HG03097 (cell line): ENCODE measurements around the gene MAPK14.
"Not testable (repeated sequence)": the region's sequence is repeated elsewhere in the genome, so short reads cannot be mapped to it uniquely, and the experiment has no call there.

Experiments used
- ATAC-seq: cut with Tn5 transposase; IDR thresholded peaks from one replicate; pipeline ENCODE4 v1.9.1; 2021; ENCODE audit not compliant: unreplicated experiment, low FRiP score

MAPK14 gene

DNA sequence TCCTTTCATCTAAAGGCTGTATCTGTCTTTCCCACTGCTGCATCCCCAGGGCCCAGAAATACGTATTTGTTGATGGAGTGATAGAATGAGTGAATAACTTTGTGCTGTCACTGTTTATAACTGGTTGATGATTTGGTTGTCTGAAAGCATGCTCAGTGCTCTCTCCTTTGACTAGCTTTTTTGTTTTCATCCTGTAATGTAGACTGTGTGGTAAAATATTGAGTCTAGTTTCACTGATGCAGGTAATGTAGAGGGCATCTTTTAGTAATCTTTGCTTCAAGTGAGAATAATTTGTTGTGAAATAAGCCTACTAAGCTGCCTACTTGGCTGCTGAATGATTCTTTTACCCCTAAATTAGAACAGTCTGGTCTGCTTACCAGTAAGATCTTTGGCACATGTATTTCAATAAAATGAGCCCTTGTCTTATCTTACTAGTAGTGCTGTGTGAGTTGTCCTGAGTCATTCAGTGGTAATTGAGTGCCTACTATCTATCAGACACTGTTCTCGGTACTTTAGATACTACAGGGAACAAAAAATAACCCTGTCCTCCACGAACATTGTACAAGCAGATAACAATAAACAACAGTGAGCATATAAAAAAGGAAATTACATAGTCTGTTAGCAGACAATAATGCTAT lies 39.9 kb downstream of the MAPK14 start:
- ATAC-seq, result no peak

DNA sequence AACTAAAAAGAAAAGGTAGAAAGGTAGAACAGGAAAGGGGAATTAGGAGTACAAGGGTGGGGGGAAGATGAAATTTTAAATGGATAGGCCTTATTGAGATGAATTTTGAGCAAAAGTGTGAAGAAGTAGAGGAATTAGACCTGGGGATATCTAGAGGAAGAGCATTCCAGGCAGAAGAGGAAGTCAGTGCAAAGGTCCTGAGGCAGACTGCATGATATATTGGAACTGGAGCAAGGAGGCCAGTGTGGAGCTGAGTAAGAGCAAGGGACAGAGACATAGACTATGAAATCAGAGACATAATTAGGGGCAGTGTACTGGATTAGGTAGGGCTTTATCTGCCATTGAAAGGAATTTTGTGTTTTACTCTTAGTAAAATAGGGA lies 40.4 kb downstream of the MAPK14 start:
- no peak for ATAC-seq

DNA sequence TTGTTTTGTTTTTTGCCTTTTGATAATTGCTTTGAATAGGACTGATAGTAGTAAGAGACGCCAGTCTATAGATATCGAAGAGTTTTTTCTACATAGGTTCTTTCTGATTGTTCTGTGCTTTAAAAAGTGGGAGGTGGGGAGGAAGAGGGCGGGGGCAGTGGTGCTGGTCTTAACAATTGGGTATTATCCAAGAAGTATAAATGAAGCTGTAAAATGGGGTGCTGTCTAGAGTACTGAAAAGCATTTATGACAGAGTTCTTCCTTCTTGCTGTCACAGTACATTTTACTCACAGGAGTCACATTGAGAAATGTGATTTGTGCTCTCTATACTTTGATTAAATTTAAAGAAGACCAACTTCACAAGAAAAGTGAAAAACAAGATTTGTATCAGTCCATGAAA lies 41.0 kb downstream of the MAPK14 start:
- no peak for ATAC-seq

GRCh38 chr6:36069573-36069972 lies 42.0 kb downstream of the MAPK14 start:
- no peak for ATAC-seq

DNA sequence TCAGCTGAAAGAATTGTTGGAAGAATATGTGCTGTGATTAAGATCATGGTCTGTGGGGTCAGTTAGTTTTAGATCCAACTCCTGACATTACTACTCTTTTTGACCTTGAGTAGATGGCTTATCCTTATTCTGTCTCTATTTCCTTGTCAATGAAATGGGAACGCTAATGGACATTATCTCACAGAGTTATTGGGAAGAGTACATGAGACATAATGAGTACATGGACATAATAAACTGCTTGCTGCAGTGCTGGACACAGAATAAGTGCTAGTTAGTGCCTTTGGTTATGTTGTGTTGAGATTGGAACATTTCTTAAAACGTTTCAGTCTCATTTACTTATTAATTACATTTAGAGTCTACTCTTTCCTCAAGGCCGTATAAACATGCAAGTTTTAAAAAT lies 42.6 kb downstream of the MAPK14 start:
- no peak for ATAC-seq

GRCh38 chr6:36071281-36071680 lies 43.7 kb downstream of the MAPK14 start:
- ATAC-seq, result no peak

DNA sequence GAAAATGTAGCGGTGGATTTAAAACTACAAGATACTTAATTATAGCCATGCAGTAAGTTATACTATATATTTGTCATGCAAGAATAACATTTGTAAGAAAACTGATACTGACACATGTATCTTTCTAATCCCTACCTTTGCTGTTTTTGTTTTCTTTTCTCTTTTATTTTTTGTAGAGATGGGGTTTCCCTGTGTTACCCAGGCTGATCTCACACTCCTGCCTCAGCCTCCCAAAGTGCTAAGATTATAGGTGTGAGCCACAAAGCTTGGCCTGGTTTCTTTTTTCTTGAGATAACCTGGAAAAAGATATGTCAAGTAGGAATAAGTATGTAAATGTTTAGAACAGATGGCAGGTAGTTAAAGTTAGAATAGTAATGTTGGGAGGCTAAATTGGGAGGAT lies 44.1 kb downstream of the MAPK14 start:
- ATAC-seq, result no peak

DNA sequence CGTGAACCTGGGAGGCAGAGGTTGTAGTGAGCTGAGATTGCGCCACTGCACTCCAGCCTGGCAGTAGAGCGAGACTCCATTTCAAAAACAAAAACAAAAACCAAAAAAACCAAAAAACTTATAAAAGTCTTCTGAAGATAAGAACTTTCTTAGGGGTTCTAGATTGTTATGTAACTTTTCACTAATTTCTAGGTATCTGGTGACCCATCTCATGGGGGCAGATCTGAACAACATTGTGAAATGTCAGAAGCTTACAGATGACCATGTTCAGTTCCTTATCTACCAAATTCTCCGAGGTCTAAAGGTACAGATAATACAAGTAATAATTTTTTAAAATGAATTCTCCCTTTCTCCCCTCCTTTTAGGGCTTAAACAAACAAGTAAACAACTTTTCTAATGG lies 45.1 kb downstream of the MAPK14 start:
- ATAC-seq, result no peak

DNA sequence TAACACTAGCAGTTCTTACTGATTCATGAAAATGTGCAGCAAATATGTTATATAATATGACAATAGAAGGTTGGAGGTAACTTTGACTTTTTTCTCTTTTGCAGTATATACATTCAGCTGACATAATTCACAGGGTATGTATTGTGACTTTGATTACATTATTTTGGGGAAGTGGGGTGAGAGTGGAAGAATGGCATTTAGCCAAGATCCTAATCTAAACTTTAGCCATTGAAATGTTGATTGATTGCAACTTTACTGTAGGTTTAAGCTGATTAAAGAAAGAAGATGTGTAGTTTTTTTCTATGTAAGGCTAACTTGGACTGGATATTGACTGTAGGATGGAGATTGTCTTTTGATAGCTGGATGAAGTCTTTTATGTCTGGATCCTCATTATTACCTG lies 46.0 kb downstream of the MAPK14 start:
- ATAC-seq, result no peak

DNA sequence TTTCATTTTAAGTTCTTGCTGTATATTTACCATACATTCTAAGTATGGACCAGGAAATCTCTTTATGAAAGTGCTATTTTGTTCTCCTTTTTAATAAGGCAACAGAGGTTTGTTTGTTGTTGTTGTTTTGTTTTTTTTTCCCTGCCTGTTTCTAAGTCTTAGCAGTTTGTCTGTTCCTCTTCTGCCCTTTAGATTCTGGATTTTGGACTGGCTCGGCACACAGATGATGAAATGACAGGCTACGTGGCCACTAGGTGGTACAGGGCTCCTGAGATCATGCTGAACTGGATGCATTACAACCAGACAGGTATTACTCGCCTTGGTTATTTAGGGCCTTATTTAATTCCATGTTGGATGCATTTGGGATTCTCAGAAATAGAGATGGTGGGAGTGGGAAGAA lies 48.0 kb downstream of the MAPK14 start:
- ATAC-seq, result no peak

DNA sequence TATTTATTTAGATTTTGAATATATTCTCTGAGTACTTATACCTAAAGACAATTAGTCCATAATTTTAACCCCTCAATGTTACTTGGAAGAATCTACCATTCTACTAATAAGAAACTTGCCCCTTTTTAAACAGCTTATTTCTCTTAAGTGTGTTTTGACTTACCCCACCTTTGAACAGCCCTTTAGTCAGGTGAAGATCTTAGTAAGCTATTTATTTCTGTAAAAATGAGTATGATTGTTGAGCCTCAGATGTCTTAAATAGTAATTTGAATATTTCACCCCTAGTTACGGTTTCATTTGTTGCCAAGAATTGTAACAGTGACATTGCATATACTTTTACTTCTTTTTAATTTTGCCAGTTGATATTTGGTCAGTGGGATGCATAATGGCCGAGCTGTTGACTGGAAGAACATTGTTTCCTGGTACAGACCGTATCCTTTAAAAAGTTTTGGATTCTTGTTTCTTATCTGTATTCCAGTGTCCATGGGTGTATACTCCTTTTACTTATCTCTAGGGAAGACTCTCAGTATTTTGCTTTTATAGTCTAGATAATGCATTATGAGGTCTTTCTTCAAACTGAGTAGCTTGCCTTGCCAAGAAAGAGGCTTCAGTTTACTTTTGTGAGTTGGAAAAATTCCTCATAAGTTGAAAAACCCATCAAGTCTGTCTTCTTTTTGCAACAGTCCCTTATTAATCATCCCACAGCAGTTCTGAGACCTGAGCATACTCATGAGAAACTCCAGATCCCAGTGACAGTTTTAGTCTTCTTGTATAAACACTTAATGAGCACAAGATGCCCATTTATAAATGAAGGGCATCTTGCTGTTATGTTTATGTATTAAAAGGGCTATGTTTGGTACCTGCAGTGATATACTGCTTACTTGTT lies 48.8 kb downstream of the MAPK14 start:
- ATAC-seq, result no peak

DNA sequence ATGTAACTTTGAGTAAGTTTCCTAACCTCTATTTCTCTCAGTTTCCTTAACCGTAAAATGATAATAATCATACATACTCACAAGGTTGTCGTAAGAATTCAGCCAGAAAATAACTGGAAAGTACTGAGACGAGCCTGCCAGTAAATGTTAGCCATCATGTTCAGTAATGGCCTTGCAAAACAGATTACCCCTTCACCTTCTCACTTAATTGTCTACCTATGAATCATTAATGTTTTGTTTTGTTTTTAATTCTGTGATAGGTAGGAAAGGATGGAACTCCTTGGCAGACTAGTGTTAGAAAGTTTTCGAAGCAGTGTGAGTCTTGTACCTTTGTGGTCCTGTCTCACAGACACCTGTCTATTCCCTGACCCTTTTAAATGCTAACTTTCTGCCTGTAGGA lies 50.6 kb downstream of the MAPK14 start:
- no peak for ATAC-seq

DNA sequence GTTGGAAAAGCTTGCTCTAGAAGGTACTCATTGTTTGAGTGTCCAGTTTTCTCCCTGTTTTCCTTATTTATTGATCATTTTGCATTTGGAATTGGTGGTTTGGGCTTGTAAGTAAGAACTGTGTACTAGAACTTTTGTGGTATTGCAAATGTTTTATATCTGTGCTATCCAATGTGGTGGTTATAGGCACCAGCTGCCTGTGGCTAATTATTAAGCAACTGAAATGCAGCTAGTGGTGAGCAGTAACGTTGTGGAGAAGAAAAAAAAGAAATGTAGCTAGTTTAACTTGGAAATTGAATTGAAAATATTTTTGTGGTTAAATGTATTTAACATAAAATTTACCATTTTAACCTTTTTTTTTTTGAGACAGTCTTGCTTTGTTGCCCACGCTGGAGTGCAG lies 52.0 kb downstream of the MAPK14 start:
- no peak for ATAC-seq

DNA sequence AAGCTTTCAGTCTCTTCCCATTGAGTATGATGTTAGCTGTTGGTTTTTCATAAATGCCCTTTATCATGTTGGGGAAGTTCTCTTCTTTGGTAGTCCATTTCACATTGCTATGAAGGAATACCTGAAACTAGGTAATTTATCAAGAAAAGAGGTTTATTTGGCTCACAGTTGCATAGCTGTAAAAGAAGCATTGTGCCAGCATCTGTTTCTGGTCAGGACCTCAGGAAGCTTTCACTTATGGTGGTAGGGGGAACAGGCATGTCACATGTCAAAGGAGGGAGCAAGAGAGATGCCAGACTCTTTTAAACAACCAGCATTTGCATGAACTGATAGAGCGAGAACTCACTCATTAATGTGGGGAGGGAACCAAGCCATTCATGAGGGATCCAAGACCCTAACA lies 54.7 kb downstream of the MAPK14 start:
- ATAC-seq, result no peak

DNA sequence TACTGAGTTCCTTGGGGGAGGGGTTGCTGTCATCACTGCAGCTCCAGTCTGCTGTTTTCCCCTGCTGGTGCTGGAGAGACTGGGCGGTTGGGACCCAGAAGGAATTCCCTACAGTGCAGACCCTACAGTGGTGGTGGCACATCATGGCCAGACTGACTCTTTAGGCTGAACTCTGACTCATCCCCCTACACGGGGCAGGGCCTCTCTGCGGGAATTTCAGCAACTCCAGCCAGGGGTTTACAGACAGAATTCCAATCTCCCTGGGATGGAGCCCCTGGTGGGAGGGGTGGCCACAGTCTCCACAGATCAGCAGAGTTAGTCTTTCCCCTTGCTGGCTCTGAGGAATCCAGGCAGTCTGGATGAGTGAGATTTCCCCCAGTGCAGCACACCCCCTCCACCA lies 55.8 kb downstream of the MAPK14 start:
- ATAC-seq, result no peak

DNA sequence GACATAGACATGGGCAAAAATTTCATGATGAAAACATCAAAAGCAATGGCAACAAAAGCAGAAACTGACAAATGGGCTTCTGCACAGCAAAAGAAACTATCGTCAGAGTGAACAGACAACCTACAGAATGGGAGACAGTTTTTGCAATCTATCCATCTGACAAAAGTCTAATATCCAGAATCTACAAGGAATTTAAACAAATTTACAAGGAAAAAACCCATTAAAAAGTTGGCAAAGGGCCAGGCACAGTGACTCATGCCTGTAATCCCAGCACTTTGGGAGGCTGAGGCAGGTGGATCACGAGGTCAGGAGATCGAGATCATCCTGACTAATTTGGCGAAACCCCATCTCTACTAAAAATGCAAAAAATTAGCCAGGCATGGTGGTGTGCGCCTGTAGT lies 60.6 kb downstream of the MAPK14 start:
- ATAC-seq, result not testable (repeated sequence)

DNA sequence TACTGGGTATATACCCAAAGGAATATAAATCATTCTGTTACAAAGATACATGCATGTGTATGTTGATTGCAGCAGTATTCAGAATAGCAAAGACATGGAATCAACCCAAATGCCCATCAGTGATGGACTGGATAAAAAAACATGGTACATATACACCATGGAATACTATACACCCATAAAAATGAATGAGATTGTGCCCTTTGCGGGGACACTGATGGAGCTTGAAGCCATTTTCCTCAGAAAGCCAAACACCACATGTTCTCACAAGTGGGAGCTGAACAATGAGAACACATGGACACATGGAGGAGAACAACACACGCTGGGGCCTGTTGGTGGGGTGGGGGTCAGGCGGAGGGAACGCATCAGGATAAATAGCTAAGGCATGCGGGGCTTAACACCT lies 61.4 kb downstream of the MAPK14 start:
- ATAC-seq, result no peak

GRCh38 chr6:36094238-36094637 lies 66.6 kb downstream of the MAPK14 start:
- no peak for ATAC-seq

DNA sequence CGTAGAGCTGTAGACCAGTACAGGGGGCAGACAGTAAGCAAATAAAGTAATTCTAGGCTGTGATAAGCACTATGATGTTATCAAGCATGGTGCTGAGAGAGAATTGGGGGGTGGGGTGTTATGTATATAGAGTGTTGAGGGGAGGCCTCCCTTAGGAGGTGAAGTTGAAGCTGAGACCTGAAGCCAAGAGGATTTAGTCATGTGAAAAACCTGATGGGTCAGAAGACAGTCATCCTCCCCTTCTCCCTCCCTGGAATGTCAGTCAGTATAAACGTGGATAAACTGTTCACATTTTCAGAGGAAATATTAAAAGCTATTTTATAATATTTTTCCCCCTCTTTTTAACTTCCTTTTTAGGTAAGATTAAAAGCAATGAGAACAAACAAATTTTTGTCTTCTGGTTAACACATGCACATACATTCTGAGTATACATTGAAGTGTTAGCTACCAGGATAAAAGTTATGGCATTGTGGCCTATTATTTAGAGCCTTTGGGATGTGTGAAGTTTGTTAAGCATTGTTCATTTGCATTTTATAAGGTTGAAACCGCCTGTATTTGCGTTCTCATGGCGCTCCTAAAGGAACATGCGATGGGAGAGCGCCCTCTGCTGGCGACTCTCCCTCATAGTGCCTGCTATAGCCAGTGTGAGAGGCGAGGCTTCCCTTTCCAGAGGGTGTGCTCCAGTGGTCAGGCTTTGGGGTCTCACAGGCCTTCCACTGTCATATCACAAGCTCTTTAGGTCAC lies 67.3 kb downstream of the MAPK14 start:
- ATAC-seq, result peak; percentile 61

DNA sequence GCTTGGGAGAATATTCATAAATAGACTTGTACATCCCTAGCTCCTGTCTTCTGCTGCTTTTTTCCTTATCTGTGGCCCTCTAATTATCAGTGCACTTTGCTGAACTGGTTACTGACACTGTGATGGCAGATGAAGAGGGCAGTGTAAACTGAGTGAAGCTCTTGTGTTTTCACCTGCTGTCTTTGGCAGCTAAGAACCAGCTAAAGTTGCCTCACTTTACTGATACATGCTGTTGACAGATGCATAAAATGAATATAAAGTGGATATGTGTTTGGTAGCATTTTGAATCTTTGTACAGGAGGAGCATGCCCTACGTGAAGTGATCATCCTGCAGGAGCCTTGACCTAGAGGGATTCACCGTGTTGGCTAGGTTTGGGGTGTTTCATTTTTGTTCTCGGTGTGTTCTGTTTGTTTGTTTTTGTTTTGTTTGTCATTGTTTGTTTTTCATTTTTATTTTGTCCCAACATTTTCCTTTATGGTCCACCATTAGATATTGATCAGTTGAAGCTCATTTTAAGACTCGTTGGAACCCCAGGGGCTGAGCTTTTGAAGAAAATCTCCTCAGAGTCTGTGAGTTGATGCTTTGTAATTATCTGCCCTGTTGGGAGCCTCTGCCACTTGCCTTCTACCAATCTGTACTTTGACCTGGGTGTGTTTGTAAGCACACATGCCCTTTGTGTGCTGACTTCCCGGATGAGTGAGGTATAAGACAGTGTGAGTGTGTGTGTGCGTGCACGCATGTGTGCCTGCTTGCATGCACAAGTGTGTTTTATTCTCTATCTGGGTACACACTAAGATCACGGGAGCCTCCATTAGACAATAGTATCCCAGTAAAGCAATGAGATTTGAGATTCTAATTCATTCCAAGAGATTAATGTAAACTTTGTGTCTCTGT lies 68.1 kb downstream of the MAPK14 start:
- ATAC-seq, result peak; percentile 10
